Mammary epithelial cell (primary cell): Measurements from ENCODE around the gene PRKCH.

Source experiments
- CTCF ChIP-seq, 2 donors: IDR thresholded peaks in 1 of 2; conservative IDR thresholded peaks in 1 of 2; 2 replicates each; pipeline ENCODE4 v1.5.1; 2011 to 2012; ENCODE audit warnings: inconsistent platforms in 2 of 2, low read length in 2 of 2, mild to moderate bottlenecking in 2 of 2, control low read depth in 1 of 2, low read depth in 1 of 2; ENCODE audit not compliant: insufficient read depth in 1 of 2; ENCODE audit errors: extremely low read depth in 1 of 2
- EZH2 ChIP-seq: IDR thresholded peaks from 2 replicates; pipeline ENCODE4 v1.6.1; 2012; ENCODE audit warnings: low read length, inconsistent platforms, borderline replicate concordance

GRCh38 chr14:61567838-61568571 lies 246.6 kb downstream of the PRKCH start:
- TF ChIP-seq CTCF (conservative IDR thresholded peaks at IDR 0.05 in 1 of 2, IDR thresholded peaks at IDR 0.05 in 1 of 2; ENCODE audit: extremely low read depth in 1 of 2, insufficient read depth in 1 of 2, low read depth in 1 of 2, low read length in 2 of 2) = no peak
- no peak for TF ChIP-seq EZH2
